AG10803 (cell line): Measurements from ENCODE around the gene FXYD4.
"Not testable (repeated sequence)": the region's sequence is repeated elsewhere in the genome, so short reads cannot be mapped to it uniquely, and the experiment has no call there.

Source experiments
- DNase-seq: peaks from one replicate; pipeline ENCODE4 v3.0.0; 2010; ENCODE audit warnings: low read depth
- H3K4me3 ChIP-seq: 2 replicates; pipeline ENCODE4 v1.5.1; 2011; ENCODE audit warnings: mild to moderate bottlenecking, low read length, control low read depth
- CTCF ChIP-seq: conservative IDR thresholded peaks from 2 replicates; pipeline ENCODE4 v1.5.1; 2011; ENCODE audit warnings: mild to moderate bottlenecking, low read length, control low read depth, inconsistent platforms

The FXYD4 gene

GRCh38 chr10:43371418-43371817, at the start of gene FXYD4:
TSS of gene FXYD4 (plus strand) at chr10:43371636. CDS start at chr10:43373747, 2,111 bp downstream.
- TF ChIP-seq CTCF: no peak
- DNase-seq: no peak
- H3K4me3 ChIP-seq: no peak within 1 kb of the TSS

DNA sequence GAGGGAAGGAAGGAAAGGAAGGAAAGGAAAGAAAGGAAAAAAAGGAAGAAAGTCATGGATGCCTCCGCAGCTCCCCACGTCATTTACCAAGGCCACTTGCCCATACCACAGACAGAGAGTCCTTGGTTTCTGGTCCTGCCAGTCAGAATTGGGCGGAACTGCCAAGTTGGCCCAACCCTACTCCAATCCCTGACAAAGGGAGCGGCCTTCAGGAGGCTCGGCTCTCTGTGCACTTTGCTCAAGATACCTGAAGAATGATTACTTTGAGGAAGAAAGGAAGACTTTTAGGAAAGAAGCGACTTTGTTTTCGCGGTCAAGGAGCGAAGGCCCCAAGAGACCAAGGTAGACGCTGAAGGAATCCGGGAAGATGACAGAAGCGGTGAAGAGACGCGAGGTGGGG, 49.1 kb upstream of the FXYD4 start:
- no peak for DNase-seq
- no peak overlapping the region for H3K4me3 ChIP-seq
- no peak for TF ChIP-seq CTCF

GRCh38 chr10:43322769-43323168, 48.7 kb upstream of the FXYD4 start:
- TF ChIP-seq CTCF: no peak
- H3K4me3 ChIP-seq: no peak overlapping the region
- no peak for DNase-seq

GRCh38 chr10:43323245-43323644, 48.2 kb upstream of the FXYD4 start:
- no peak for TF ChIP-seq CTCF
- no peak overlapping the region for H3K4me3 ChIP-seq
- no peak for DNase-seq

GRCh38 chr10:43324876-43325275, 46.6 kb upstream of the FXYD4 start:
- no peak for DNase-seq
- TF ChIP-seq CTCF: no peak
- H3K4me3 ChIP-seq: no peak overlapping the region

DNA sequence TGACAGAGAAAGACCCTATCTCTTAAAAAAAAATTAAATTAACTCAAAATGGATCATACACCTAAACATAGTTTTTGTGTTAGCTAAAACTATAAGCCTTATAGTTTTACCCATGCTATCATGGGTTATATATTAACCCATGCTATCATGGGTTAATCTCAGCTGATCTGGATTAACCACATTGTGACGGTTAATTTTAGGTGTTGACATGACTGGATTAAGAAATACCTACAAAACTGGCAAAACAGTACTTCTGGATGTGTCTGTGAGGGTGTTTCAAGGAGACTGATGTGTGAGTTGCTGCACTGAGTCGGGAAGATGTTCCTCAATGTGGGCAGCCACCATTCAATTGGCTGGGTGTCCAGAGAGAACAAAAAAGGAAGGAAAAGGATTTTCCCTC, 44.3 kb upstream of the FXYD4 start:
- H3K4me3 ChIP-seq: no peak overlapping the region
- TF ChIP-seq CTCF: no peak
- DNase-seq: no peak

DNA sequence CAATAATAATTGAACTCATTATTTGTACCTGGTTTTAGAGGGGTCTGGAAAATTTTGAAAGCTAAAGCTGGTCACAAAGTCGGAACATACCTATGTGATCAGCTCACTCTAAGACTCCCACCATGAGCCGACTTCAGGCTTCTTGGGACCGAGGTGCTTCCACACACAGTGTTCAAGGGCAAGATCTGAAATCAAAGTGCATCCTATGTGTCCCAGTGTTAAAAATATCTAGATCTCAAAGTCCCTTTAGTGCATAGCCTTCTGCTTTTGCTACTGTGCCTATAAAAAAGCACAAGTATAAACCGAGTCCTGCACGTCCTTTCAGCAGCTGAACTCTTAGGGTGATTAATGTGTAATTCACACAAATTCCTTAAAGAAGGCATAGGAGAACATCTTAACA, 43.5 kb upstream of the FXYD4 start:
- no peak overlapping the region for H3K4me3 ChIP-seq
- no peak for DNase-seq
- no peak for TF ChIP-seq CTCF

- H3K4me3 ChIP-seq, DNase-seq: not testable (repeated sequence)
Observed at GRCh38 chr10:43328810-43329209, 42.6 kb upstream of the FXYD4 start.

- H3K4me3 ChIP-seq, DNase-seq: not testable (repeated sequence)
Observed at GRCh38 chr10:43329246-43329885, 42.1 kb upstream of the FXYD4 start.

- H3K4me3 ChIP-seq, DNase-seq: not testable (repeated sequence)
Observed at GRCh38 chr10:43330049-43330823, 41.2 kb upstream of the FXYD4 start.

- H3K4me3 ChIP-seq, DNase-seq: not testable (repeated sequence)
Observed at GRCh38 chr10:43330824-43331127, 40.7 kb upstream of the FXYD4 start.
